Activated naive CD4-positive, alpha-beta T cell treated with anti-CD3 and anti-CD28 coated beads, Interleukin-2, amount 10 ng/mL, durations not matched to agents 7 days and 5 days (primary cell): ENCODE measurements around the gene CYP1A2.

Experiments used
- CTCF ChIA-PET: fragments of 350-600 bp; sonication (Branson Sonifier 250); formaldehyde crosslinking; loops from one replicate; lab custom pipeline; 2021; ENCODE audit warnings: antibody characterized with exemption; lab: Charles Lee
- DNase-seq: peaks from one replicate; pipeline ENCODE4 v3.0.0-alpha.2; 2020
- H3K27ac Mint-ChIP-seq: one replicate; pipeline ENCODE4 v1.8.0; 2021; ENCODE audit warnings: mild to moderate bottlenecking, moderate library complexity, mixed read lengths
- H3K27me3 Mint-ChIP-seq: one replicate; pipeline ENCODE4 v1.8.0; 2021; ENCODE audit warnings: mild to moderate bottlenecking, mixed read lengths
- H3K36me3 Mint-ChIP-seq: one replicate; pipeline ENCODE4 v1.8.0; 2021; ENCODE audit warnings: mixed read lengths
- H3K4me1 Mint-ChIP-seq: one replicate; pipeline ENCODE4 v1.8.0; 2021; ENCODE audit warnings: mixed read lengths
- H3K4me3 Mint-ChIP-seq: one replicate; pipeline ENCODE4 v1.8.0; 2021; ENCODE audit warnings: mild to moderate bottlenecking, moderate library complexity, mixed read lengths
- H3K9me3 Mint-ChIP-seq: one replicate; pipeline ENCODE4 v1.8.0; 2021; ENCODE audit warnings: mixed read lengths

CYP1A2 gene

DNA sequence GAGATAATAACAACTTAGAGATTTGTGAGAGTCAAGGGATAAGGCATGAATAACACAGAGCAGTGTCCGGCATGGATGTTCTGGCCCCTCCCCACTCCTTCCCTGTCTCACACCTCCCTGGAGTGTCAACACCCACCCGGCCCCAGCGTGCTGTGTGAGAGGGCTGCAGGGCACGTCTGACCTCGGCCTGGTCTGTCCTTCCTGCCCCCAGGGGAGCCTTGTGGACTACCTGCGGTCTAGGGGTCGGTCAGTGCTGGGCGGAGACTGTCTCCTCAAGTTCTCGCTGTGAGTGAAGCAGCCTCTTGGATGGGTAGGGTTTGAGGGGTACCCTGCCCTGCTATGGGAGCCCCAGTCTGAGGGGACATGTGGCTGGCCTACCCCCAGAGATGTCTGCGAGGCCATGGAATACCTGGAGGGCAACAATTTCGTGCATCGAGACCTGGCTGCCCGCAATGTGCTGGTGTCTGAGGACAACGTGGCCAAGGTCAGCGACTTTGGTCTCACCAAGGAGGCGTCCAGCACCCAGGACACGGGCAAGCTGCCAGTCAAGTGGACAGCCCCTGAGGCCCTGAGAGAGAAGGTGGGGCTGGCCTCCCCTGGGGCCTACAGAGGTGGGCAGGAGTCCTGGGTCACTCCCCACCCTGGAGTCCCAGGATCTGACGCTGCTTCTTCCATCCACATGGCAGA lies 52.8 kb downstream of the CYP1A2 start:
- CTCF ChIA-PET, result interaction anchor here (0.8 to 15.9 kb wide), 7 partner anchors 8 to 169 kb away, joined by 3 to 880 read pairs (median 3); partner anchors contain the start of gene CSK
- peak overlapping the region; percentile 60 for H3K27ac Mint-ChIP-seq
- no peaks in the 10 kb centered on the region for H3K27me3 Mint-ChIP-seq
- DNase-seq, result no peak
- H3K36me3 Mint-ChIP-seq, result peaks cover 49% of the 10 kb centered on the region
- H3K4me1 Mint-ChIP-seq, result peaks cover 47% of the 10 kb centered on the region
- H3K9me3 Mint-ChIP-seq, result no peaks in the 10 kb centered on the region
- no peak overlapping the region for H3K4me3 Mint-ChIP-seq

DNA sequence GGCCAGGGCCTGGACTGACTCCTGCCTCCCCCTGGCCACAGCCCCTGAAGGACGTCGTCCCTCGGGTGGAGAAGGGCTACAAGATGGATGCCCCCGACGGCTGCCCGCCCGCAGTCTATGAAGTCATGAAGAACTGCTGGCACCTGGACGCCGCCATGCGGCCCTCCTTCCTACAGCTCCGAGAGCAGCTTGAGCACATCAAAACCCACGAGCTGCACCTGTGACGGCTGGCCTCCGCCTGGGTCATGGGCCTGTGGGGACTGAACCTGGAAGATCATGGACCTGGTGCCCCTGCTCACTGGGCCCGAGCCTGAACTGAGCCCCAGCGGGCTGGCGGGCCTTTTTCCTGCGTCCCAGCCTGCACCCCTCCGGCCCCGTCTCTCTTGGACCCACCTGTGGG lies 53.6 kb downstream of the CYP1A2 start:
- peaks cover 48% of the 10 kb centered on the region for H3K36me3 Mint-ChIP-seq
- CTCF ChIA-PET, result interaction anchor here (1.0 to 1.3 kb wide), 2 partner anchors 8 to 24 kb away, joined by 3 read pairs; no protein-coding TSS in a partner anchor
- no peaks in the 10 kb centered on the region for H3K27me3 Mint-ChIP-seq
- peaks cover 46% of the 10 kb centered on the region for H3K4me1 Mint-ChIP-seq
- H3K4me3 Mint-ChIP-seq, result no peak overlapping the region
- no peak for DNase-seq
- H3K27ac Mint-ChIP-seq, result no peak overlapping the region
- no peaks in the 10 kb centered on the region for H3K9me3 Mint-ChIP-seq

DNA sequence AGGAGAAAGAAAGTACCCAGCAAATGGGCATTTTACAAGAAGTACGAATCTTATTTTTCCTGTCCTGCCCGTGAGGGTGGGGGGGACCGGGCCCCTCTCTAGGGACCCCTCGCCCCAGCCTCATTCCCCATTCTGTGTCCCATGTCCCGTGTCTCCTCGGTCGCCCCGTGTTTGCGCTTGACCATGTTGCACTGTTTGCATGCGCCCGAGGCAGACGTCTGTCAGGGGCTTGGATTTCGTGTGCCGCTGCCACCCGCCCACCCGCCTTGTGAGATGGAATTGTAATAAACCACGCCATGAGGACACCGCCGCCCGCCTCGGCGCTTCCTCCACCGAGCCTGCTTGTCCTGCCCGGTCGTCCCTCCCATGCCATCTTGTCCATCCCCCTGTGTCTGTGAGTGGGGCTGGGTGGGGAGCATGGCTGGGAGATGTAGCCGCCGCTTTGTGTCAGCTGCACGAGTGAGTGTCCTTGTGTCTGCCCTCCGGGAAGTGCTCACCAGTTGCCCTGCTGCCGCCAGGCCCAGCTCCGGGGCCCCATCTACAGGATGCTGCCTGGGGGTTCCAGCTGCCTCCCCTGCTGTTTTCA lies 54.3 kb downstream of the CYP1A2 start:
- H3K9me3 Mint-ChIP-seq, result no peaks in the 10 kb centered on the region
- no peak for DNase-seq
- no peak overlapping the region for H3K4me3 Mint-ChIP-seq
- peak overlapping the region; percentile 7 for H3K27ac Mint-ChIP-seq
- peaks cover 39% of the 10 kb centered on the region for H3K4me1 Mint-ChIP-seq
- H3K36me3 Mint-ChIP-seq, result peaks cover 44% of the 10 kb centered on the region
- CTCF ChIA-PET, result interaction anchor here (1.0 to 5.9 kb wide), 3 partner anchors 9 to 32 kb away, joined by 3 to 48 read pairs (median 3); no protein-coding TSS in a partner anchor
- H3K27me3 Mint-ChIP-seq, result peaks cover under 1% of the 10 kb centered on the region

DNA sequence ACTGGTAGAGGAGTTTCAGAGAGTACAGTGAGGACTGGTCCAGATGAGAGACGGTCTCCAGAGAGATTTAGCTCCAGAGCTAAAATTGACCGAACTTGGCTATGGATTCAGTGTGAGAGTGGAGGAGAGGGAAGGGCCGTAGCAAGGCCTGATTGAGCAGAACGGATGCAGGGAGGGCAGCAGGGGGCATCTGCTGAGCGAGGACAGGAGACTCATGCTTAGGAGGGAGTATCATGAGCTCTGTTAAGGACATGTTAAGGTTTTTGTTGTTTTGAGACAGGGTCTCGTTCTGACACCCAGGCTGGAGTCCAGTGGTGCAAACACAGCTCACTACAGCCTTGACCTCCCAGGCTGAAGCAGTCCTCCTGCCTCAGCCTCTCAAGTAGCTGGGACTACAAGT lies 56.3 kb downstream of the CYP1A2 start:
- CTCF ChIA-PET, result interaction anchor here (0.6 to 5.9 kb wide), 6 partner anchors 9 to 173 kb away, joined by 3 to 48 read pairs (median 3); no protein-coding TSS in a partner anchor

More for the DNA sequence above, 56.3 kb downstream of the CYP1A2 start:
- peaks cover 20% of the 10 kb centered on the region for H3K4me1 Mint-ChIP-seq
- H3K36me3 Mint-ChIP-seq, result peaks cover 31% of the 10 kb centered on the region
- H3K4me3 Mint-ChIP-seq, result no peak overlapping the region
- H3K27ac Mint-ChIP-seq, result peak overlapping the region; percentile 71
- DNase-seq, result no peak
- peaks cover 18% of the 10 kb centered on the region for H3K27me3 Mint-ChIP-seq
- H3K9me3 Mint-ChIP-seq, result no peaks in the 10 kb centered on the region
